ENCODE results near the gene CCER1. TPM values are rescaled to one million over a fixed set of nuclear protein-coding genes. Genes with fewer than 3 reads are reported as not detected.

CCER1 gene
- total RNA-seq, 1 donor from 2014 or later = not detected

DNA sequence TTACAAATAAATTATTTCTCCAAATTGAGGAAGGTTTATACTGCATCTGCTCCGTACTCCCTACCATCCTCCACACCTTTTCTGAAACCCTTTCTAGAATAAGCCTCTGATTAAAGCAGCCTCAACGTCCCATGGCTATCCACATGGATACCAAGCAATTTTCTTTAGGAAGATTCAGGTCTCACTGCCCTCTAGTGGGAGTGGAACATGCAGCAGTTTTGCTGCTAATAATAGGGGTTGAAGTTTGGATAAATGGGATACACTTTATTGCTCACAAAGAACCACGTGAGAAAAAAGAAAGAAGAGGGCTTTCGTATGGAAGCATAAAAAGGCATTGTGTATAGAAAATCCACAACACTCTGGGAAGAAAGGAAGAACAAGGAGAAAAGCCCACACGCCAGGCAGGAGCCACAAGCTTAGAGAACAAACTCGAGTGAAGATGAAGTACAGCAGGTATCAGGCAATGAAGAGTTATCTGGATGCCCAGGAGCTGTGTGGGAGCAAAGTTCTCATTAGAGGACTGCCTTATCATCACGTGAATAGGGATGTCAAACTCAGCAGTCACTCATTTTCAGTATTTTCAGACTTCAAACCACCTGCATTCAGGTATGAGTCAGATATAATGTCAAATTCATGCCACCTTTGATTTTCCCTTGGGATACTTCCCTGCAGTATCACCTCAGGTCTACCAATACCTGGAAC, 45.8 kb downstream of the CCER1 start:
- no peak for DNase-seq (ENCODE audit: low spot score)
- H3K27ac Mint-ChIP-seq (ENCODE audit: unreplicated experiment) = no peak overlapping the region
- H3K36me3 Mint-ChIP-seq (ENCODE audit: low read depth) = no peaks in the 10 kb centered on the region
- H3K4me3 Mint-ChIP-seq (ENCODE audit: unreplicated experiment) = no peak overlapping the region
- peaks cover 2% of the 10 kb centered on the region for H3K9me3 Mint-ChIP-seq (ENCODE audit: low read depth)
- H3K27me3 Mint-ChIP-seq (ENCODE audit: low read depth) = no peaks in the 10 kb centered on the region
- TF ChIP-seq, protein P1, sequence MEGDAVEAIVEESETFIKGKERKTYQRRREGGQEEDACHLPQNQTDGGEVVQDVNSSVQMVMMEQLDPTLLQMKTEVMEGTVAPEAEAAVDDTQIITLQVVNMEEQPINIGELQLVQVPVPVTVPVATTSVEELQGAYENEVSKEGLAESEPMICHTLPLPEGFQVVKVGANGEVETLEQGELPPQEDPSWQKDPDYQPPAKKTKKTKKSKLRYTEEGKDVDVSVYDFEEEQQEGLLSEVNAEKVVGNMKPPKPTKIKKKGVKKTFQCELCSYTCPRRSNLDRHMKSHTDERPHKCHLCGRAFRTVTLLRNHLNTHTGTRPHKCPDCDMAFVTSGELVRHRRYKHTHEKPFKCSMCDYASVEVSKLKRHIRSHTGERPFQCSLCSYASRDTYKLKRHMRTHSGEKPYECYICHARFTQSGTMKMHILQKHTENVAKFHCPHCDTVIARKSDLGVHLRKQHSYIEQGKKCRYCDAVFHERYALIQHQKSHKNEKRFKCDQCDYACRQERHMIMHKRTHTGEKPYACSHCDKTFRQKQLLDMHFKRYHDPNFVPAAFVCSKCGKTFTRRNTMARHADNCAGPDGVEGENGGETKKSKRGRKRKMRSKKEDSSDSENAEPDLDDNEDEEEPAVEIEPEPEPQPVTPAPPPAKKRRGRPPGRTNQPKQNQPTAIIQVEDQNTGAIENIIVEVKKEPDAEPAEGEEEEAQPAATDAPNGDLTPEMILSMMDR (IDR thresholded peaks at IDR 0.05) = peak; percentile 89
- peaks cover 8% of the 10 kb centered on the region for H3K4me1 Mint-ChIP-seq (ENCODE audit: low read depth)

DNA sequence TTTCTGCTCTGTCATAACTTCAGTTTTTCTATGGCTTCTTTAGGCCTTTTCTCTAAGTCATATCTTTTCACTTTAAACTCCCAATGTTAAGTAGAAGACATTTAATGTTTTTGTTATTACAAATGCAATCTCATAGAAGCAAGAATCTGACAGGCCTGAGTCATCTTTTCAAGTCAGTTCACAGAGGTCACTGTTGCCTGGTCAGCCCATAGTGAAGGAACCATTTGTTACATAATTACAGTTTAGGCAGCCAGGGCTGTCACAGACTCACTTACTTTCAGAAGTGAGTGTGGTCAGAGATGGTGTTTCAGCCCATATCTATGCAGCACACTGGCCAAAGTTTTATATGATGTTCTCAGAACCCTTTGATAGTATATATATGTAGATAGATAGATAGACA, 46.5 kb downstream of the CCER1 start:
- Mint-ChIP-seq H3K27ac (ENCODE audit: unreplicated experiment) (no peak overlapping the region), H3K36me3 (ENCODE audit: low read depth) (no peaks in the 10 kb centered on the region), H3K27me3 (ENCODE audit: low read depth) (no peaks in the 10 kb centered on the region), H3K4me1 (ENCODE audit: low read depth) (peaks cover 8% of the 10 kb centered on the region), H3K4me3 (ENCODE audit: unreplicated experiment) (no peak overlapping the region), H3K9me3 (ENCODE audit: low read depth) (peaks cover 2% of the 10 kb centered on the region)
- TF ChIP-seq, protein P1 (IDR thresholded peaks at IDR 0.05) = no peak
- DNase-seq (ENCODE audit: low spot score) = no peak

DNA sequence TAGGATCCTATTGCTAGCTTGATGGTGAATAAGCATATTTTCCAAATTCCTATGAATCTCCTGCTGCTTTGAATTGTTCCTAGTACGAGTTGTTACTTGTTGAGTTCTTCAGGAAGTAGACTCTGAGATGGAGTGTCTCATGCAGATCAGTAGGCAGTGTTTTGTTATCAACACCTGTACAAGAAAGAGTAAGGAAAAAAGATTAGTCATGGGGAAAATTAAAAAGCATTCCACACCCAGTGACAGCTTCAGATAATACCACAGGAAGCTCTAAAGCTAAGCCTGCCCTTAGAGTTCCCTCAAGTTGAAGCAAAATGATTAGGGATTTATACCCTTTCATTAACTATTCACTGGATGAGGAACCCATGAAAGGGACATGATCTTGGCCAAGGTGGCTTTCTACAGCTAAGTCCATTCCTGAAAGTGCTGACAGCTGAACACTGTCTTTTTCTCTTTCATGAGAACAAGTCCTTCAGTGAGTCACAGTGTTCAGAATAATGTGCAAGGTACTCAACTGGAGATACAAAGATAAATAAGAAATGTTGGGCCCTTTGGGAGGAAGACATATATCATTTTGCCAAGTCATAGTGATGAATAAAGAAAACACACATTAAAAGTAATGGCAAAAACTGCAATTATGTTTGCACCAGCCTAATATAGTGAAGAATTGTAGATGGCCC, 49.1 kb downstream of the CCER1 start:
- no peaks in the 10 kb centered on the region for H3K36me3 Mint-ChIP-seq (ENCODE audit: low read depth)
- H3K27ac Mint-ChIP-seq (ENCODE audit: unreplicated experiment) = no peak overlapping the region
- no peak for DNase-seq (ENCODE audit: low spot score)
- no peak overlapping the region for H3K4me3 Mint-ChIP-seq (ENCODE audit: unreplicated experiment)
- H3K27me3 Mint-ChIP-seq (ENCODE audit: low read depth) = no peaks in the 10 kb centered on the region
- H3K4me1 Mint-ChIP-seq (ENCODE audit: low read depth) = peaks cover 8% of the 10 kb centered on the region
- TF ChIP-seq, protein P1 (IDR thresholded peaks at IDR 0.05) = no peak
- H3K9me3 Mint-ChIP-seq (ENCODE audit: low read depth) = no peaks in the 10 kb centered on the region

DNA sequence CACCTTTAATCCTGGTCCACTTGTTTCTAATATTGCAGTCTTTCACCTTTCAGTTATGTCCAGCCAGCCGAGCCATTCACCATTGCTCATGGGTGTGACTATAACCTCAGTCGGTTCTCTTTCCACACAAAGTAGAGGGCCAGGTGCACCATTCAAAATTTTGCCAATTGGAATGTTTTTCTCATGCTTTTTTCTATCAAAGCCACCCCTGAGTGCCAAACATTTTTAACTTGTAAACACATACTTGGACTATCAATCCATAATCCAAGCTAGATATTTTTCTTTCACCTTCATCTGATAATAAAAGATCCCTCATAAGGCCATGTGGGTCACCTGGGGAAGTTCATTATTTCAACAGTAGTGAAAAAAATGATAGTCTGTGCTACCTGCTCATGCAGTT, 52.4 kb downstream of the CCER1 start:
- no peaks in the 10 kb centered on the region for H3K9me3 Mint-ChIP-seq (ENCODE audit: low read depth)
- no peaks in the 10 kb centered on the region for H3K27me3 Mint-ChIP-seq (ENCODE audit: low read depth)
- TF ChIP-seq, protein P1 (IDR thresholded peaks at IDR 0.05) = no peak
- H3K27ac Mint-ChIP-seq (ENCODE audit: unreplicated experiment) = no peak overlapping the region
- H3K4me1 Mint-ChIP-seq (ENCODE audit: low read depth) = peaks cover 8% of the 10 kb centered on the region
- H3K4me3 Mint-ChIP-seq (ENCODE audit: unreplicated experiment) = no peak overlapping the region
- no peaks in the 10 kb centered on the region for H3K36me3 Mint-ChIP-seq (ENCODE audit: low read depth)
- DNase-seq (ENCODE audit: low spot score) = no peak

Other genes starting within 250 kb of the CCER1 start
- gene EPYC, start 49.8 kb upstream of the CCER1 start, total RNA-seq = not detected in 3 replicates
- not detected in 3 replicates for gene KERA, start 102.8 kb upstream of the CCER1 start, total RNA-seq
- 462 to 834 TPM (median 481 TPM) in 3 replicates for gene LUM, start 156.3 kb upstream of the CCER1 start, total RNA-seq
- 723 to 2,473 TPM (median 743 TPM) in 3 replicates for gene DCN, start 227.6 kb upstream of the CCER1 start, total RNA-seq

All from chondrocyte (in vitro differentiated cells).